Suppressor macrophage (primary cell): ENCODE measurements around the gene RPL28.

ENCODE experiments used
- DNase-seq, 4 experiments: peaks; one replicate each; pipeline ENCODE4 v3.0.0-alpha.2; 2020 to 2022

Gene RPL28

DNA sequence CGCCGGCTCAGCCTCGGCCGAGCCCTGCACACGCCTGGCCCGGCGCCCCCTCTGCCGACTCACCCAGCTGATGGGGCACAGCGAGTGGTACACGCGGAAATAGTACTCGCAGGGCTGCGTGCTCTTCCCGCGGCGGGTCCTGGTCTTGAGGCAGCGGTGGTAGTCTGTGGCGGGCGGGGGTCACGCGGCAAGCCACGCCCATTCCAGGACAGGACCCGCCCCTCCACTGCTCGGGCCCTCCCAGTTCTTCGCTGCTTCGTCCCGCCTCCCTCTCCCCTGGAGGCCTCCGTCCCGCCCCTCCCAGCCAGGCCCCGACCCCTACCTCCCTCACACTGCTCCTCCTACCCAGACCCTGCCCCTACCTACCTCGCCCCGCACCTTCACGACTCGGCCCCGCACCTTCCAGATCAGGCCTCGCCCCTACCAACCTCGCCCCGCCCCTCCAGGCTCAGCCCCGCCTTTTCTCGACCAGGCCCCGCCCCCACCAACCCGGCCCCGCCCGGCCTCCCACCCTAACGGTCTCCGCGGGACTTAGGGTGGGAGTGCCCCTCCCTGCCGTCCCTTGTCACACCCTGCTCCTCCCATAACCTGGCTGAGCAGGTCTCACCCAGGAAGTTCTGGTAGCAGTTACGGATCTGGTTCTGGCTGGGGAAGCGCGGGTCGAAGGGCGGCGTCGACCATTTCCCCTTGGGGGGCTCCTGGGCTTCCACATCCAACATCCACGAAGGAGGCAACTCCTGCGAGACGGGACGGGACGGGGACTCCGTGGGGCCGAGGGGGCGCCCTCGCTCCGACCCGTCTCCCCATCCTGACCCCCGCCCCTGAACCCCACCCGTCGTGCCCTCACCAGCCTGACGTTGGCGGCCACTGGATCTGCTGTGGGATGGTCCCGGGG, 31.7 kb upstream of the RPL28 start:
- DNase-seq = peak; percentile 65 to 79 (median 74)

GRCh38 chr19:55354698-55355212, 31.0 kb upstream of the RPL28 start, which contains the start of gene COX6B2:
COX6B2 (minus strand) TSS chr19:55354719; CDS start chr19:55354521, 198 bp downstream.
- DNase-seq = no peak

GRCh38 chr19:55355213-55355821, 30.4 kb upstream of the RPL28 start:
- DNase-seq = no peak

DNA sequence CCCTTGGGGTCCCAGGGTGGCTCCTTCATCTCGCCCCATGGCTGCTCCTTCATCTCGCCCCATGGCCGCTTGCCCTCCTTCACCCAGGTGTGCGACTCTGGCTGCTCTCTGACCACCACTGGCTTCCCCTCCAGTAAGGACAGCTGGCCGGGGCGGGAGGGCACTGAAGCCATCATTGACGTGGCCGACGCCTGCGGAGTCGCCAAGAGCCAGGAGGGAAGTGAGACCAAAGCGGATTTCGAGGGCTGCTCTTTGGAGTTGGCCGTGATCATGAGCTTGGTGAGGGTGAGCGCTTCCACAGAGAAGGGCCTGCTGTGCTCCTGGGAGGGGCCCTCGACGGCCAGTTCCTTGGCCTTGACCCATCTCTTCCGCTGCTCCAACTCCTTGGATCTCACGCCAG, 27.2 kb upstream of the RPL28 start:
- DNase-seq = no peak

DNA sequence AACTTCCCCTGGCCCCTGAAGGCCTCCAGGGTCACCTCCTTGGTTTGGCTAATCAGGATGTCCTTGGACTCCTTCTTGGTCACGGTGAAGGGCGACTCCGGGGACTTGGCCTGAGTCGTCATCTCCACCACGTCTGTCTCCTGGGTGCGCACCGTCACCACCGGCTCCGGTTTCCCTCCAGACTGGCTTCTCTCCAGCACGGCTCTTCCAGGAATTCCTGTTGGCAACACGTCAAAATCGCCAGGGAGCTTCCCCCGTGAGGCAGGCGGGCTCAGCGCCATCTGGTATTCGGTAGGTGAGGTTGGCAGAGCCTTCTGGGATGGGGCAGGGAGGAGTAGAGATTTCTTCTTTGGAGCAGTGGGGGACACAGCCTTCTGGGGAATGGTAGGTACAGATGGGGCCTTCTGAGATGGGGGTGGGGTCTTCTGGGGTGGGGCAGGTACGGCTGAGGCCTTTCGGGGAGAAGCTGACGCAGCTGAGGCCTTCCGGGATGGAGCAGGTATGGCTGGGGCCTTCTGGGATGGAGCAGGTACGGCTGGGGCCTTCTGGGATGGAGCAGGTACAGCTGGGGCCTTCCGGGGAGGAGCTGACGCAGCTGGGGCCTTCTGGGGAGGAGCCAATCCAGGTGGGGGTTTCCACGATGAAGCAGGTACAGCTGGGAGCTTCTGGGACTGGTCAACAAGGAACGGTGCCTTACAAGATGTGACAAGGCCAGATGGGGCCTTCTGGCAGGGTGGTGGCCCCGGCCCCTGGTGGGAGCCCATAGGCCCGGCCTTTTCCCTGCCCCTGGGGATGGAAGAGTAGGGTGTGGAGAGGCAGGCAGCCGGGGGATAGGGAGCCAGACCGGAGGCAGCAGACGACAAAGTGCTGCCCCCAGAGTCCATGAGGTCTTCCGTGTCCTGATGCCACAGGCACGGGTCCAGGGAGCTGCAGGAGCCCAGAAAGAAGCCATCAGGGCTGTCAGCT, 26.5 kb upstream of the RPL28 start:
- no peak for DNase-seq

DNA sequence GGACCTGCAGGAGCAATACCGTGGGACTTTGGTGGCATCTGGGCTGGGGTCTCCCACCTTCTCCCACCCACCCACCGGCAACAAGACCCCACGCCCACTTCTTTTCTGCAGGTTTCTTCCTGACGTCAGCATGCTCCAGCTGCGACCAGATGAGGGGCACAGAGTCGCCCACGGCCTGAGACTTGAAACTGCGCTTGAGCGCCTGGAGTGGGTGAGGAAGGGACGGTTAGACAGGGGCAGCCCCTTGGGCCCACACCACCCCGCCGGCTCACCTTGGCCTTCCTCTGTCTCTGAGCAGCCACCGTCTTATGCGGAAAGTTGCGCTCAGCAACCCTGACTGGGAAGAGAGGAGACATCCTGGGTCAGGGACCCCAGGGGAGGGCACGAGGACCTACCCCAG, 24.8 kb upstream of the RPL28 start:
- DNase-seq = no peak

DNA sequence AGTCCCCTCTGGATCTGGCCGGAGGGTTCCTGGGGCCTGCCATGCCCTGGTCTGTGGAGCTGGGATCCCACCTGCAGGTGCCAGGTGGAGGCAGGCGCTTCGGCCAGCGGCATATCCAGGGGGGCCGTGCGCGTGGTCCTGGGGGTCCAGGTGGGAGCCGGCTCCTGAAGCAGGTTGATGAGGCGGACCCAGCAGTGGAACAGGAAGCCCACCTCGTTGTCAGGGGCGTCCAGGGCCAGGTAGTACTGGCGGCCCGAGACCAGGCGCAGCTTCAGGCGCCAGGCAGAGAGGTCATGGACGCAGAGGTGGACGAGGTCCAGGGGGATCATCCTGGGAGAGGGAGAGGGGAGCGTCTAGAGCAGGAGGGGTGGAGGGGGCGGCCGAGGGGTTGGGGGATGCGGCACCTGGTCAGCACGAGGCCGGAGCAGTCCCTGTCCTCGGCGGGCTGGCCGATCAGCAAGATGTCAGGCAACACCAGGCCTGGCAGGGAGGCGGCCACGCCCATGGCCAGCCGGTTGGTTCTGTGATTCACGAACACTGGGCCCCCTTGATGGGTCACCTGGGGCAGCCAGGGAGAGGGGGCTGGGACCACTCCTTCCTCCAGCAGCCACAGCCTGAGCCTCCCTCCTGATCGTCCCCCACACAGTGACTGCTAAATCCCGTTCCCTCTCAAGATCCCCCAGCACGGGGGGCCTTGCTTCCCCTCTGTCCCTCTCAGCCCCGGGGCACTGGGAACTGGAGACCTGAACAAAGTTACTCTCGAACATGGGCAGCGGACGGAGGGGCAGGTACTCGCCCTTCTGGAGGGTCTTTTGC, 23.4 kb upstream of the RPL28 start:
- DNase-seq = no peak

GRCh38 chr19:55362990-55363716, 22.6 kb upstream of the RPL28 start, which contains the start of gene GARIN5B:
GARIN5B (minus strand) TSS chr19:55363260; CDS start chr19:55363066, 194 bp downstream.
- no peak for DNase-seq

- no peak for DNase-seq
Measured at GRCh38 chr19:55365245-55365644, 20.5 kb upstream of the RPL28 start.

DNA sequence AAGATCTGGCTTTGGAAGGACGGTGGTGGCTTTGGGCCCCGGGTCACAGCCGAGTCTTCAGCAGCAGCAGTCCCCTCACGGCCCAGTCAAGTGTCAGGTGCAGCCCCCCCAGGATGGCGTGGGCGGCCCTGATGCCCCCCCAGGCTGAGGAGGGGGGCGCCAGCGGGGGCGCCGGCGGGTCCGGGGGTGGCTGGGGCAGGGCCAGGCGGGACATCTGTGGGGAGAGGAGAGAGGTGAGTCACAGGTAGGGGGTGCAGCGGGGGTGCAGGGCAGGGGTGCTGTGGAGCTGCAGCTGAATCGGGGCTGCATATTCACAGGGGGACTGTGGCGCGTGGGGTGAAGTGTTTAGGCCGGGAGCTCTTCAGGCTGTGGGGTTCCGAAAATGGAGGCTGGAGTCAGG, 19.8 kb upstream of the RPL28 start:
- no peak for DNase-seq

DNA sequence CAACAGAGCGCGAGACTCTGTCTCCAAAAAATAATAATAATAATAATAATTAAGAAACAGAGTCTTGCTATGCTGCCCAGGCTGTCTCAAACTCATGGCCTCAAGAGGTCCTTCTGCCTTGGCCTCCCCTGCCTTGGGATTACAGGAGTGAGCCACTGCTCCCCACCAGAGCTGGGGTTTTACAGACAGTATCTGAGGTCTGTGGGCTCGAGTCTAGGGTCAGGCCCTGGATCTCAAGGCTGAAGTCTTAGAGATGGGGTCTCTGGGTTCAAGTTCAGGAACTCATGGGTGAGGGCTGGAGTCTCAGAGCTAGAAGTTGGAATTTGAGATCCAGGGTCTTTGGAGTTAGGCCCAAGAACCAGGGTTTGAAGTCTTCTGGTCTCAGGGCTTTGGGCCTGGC, 18.9 kb upstream of the RPL28 start:
- no peak for DNase-seq

GRCh38 chr19:55368106-55368505, 17.6 kb upstream of the RPL28 start:
- no peak for DNase-seq

DNA sequence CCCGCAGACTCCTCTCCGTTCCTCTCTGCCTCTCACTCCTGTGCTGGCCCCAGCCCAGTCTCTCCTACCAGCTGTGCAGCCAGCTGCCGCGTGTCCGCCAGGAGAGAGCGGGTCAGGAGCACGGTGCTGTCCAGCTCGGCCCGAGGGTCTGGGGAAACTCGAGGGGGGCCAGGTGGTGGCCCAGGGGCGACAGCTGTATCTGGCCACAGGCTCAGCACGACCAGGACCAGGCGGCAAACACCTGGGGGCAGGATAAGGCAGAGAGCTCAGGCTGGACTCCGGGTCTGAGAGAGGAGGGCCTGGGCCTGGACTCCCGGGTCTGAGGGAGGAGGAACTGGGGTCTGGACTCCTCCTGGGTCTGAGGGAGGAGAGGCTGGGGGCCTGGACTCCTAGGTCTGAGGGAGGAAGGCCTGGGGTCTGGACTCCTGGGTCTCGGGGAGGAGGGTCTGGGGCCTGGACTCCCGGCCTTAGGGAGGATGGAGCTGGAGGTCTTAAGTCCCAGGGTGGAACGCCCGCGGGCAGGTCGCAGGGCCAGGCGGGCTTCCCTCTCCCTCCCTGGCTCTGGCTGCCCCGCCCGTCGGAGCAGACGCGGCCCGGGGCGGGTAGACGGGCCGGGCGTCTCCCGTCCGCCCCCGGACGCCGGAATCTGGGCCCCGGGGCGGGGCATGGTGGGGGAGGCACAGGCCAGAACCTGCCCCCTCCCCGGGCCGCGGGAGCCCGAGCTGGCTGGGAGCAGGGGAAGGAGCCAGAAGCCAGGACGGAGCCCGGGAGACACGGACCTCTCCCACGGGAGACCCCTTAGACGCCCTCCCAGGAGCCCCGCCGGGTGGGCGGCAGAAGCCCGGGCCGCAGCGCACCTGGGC, 16.8 kb upstream of the RPL28 start:
- DNase-seq = peak; percentile 43 to 71 (median 54)

GRCh38 chr19:55369653-55370304, 16.0 kb upstream of the RPL28 start:
- peak in 2 of 4 experiments; percentile 13 to 37 for DNase-seq

DNA sequence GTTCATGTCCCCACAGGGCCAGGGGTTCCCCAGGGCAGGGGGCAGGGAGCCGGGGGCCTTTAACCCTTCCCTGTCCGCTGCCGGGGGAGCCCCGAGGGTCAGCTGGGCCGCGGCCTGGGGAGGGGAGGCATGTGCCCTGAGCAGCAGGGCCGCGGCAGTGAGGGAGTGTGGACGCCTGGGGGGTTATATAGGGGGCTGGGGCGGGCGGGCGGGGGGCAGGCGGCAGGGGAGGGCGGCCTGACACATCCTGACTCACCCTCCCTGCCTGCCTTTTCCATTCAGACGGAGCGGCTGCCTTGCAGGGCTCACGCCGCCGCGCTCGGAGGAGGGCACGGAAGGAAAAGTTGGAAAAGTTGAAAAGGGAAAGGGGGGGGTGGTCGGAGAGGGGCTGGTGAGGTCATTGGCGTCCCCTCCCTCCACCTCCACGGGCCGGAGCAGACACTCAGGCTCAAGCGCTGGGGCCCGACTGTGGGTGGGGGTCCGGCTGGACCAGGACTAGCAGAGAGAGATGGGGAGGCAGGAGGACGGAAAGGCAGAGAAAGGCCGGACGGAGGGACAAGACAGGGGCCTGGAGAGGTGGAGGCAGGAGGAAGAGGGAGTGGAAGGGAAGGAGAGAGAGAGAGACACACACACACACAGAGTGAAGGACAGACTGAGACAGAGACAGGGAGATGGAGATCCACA, 15.3 kb upstream of the RPL28 start, which contains the start of gene IL11:
IL11 (minus strand) TSS at position 159 of the 684 bp plus-strand sequence; CDS start at position 6, 153 bp downstream.
- no peak for DNase-seq

DNA sequence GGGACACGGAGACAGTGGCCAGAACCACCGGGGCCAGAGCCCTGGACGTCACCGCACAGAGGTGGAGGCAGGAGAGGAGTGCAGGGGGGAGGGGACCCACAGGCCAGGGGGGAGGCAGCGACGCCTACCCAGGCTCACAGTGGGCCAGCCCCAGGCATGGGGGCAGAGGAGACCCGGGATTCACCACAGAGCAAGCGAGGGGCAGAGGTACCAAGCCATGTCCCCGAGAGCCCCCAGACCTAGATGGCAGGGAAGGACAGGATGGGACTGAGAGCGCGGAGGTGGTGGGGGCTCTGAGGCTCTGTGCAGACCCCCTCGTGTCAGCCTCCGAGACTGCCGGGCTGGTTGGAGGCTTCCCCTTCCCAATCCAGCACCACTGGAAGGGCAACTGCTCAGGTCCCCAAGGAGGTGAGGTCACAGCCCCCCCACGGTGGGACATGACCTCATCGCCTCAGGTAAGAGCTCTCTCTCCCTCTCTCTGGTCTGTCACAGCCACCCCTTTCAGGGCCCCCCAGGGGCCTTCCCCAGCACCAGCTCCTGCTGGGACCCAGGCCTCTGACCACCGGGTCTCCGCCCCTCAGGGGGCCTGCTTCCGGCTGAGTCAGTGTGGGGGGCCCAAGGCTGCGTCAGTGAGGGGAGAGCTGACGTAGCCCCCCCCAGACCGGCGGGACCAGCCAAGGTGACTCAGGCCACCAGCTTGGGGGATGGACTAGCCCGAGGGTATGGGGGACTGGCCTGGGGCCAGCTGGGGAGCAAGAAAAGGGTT, 13.2 kb upstream of the RPL28 start:
- no peak for DNase-seq

GRCh38 chr19:55373306-55373992, 12.3 kb upstream of the RPL28 start:
- no peak for DNase-seq
